Lung (tissue), 12 donors: ENCODE results near the gene STAM2. TPM values are rescaled to one million over a fixed set of nuclear protein-coding genes. Genes with fewer than 3 reads are reported as not detected.
A peak's percentile ranks its signal among the peaks of the same experiment; 100 is the strongest.

Experiments
- ATAC-seq: fragments of 200-7000 bp; cut with Tn5 transposase; one replicate; pipeline ENCODE4 v1.9.1; 2020; ENCODE audit warnings: moderate number of reproducible peaks; ENCODE audit not compliant: insufficient read depth, low FRiP score
- DNase-seq, 3 donors: peaks; one replicate each; pipeline ENCODE4 v3.0.0-alpha.2; 2013 to 2017
- H3K27ac ChIP-seq, 2 donors: one replicate each; pipeline ENCODE4 v1.5.1; 2013; ENCODE audit warnings: mild to moderate bottlenecking in 2 of 2, moderate library complexity in 2 of 2, control low read depth in 1 of 2, inconsistent platforms in 1 of 2, low read depth in 1 of 2, low read length in 1 of 2
- H3K27me3 ChIP-seq, 3 donors: one replicate each; pipeline ENCODE4 v1.5.1; 2013; ENCODE audit warnings: low read length in 2 of 3; ENCODE audit not compliant: control insufficient read depth in 3 of 3, insufficient read depth in 3 of 3
- H3K36me3 ChIP-seq, 4 donors: one replicate each; pipeline ENCODE4 v1.5.1; 2013; ENCODE audit warnings: low read length in 4 of 4, mild to moderate bottlenecking in 1 of 4, moderate library complexity in 1 of 4; ENCODE audit not compliant: control insufficient read depth in 4 of 4, insufficient read depth in 4 of 4
- H3K4me1 ChIP-seq, 5 donors: one replicate each; pipeline ENCODE4 v1.5.1; 2013; ENCODE audit warnings: low read length in 5 of 5, mild to moderate bottlenecking in 2 of 5, moderate library complexity in 1 of 5; ENCODE audit not compliant: control insufficient read depth in 5 of 5, insufficient read depth in 5 of 5
- H3K4me3 ChIP-seq: one replicate; pipeline ENCODE4 v1.5.1; 2013; ENCODE audit warnings: mild to moderate bottlenecking, control low read depth, moderate library complexity
- H3K9ac ChIP-seq, 2 donors: one replicate each; pipeline ENCODE4 v1.5.1; 2013; ENCODE audit warnings: low read length in 2 of 2, control low read depth in 1 of 2; ENCODE audit not compliant: insufficient read depth in 1 of 2
- H3K9me3 ChIP-seq, 4 donors: one replicate each; pipeline ENCODE4 v1.5.1; 2013; ENCODE audit warnings: low read length in 3 of 4, mild to moderate bottlenecking in 1 of 4, moderate library complexity in 1 of 4; ENCODE audit not compliant: control insufficient read depth in 4 of 4, insufficient read depth in 3 of 4
- CTCF ChIP-seq: IDR thresholded peaks from 2 replicates; pipeline ENCODE4 v1.5.1; 2012; ENCODE audit warnings: mild to moderate bottlenecking; ENCODE audit errors: control extremely low read depth, extremely low read depth
- WGBS, 2 donors: extraction: QIAGEN DNeasy Blood & Tissue Kit; methylation state at CpG; one replicate each; pipeline ENCODE4 v1.1.7; 2013; 5-methylcytosine and 5-hydroxymethylcytosine counted together
- polyA plus RNA-seq, 2 donors: library from polyadenylated mRNA; stranded (reverse); fragments of 200-250 nt; gene quantifications; one replicate each; pipeline ENCODE4 v1.2.1, GENCODE V29; 2013
- total RNA-seq, 2 donors: library from RNA; depleted of rRNA in 1 of 2; stranded (reverse); fragments of >200 nt in 1 of 2; gene quantifications; one replicate each; pipeline ENCODE4 v1.2.1, GENCODE V29; 2014 to 2021
- donor health status: control.
- donor health status: control.
- donor health status: Bipolar disorder and iron deficiency.
- donor health status: healthy.
- donor health status: DM: yes; HTN: yes; CAD: no.

The STAM2 gene
- total and polyA plus RNA-seq, 4 donors, result 8.0 to 62.1 (median 24.1) TPM

GRCh38 chr2:152100961-152101360 is 74.6 kb downstream of the STAM2 start:
- DNase-seq, result no peak
- Histone ChIP-seq H3K36me3 (no peaks in the 10 kb centered on the region), H3K9ac (no peak overlapping the region), H3K4me3 (no peak overlapping the region), H3K27ac (no peak overlapping the region), H3K9me3 (no peaks in the 10 kb centered on the region), H3K4me1 (peaks cover 0 to 19% (median 0%) of the 10 kb centered on the region in 5 donors), H3K27me3 (peaks cover 0 to 36% (median 24%) of the 10 kb centered on the region in 3 donors)
- no peak for ATAC-seq
- no peak for TF ChIP-seq CTCF
- WGBS, 2 donors, result 90 to 95% methylated on average over 2 of the region's 2 CpGs

GRCh38 chr2:152099367-152100050 is 76.1 kb downstream of the STAM2 start:
- ATAC-seq (no peak), DNase-seq (peak; percentile 35 to 40 (median 35))
- peak overlapping the region; percentile 66 for H3K4me3 ChIP-seq
- peaks cover 0 to 36% (median 26%) of the 10 kb centered on the region in 3 donors for H3K27me3 ChIP-seq
- no peak overlapping the region for H3K27ac ChIP-seq
- TF ChIP-seq CTCF, result no peak
- no peak overlapping the region for H3K9ac ChIP-seq
- H3K36me3 ChIP-seq, result no peaks in the 10 kb centered on the region
- 15 to 17% methylated on average over 19 of the region's 19 CpGs for WGBS, 2 donors
- H3K9me3 ChIP-seq, result no peaks in the 10 kb centered on the region
- H3K4me1 ChIP-seq, result peaks cover 0 to 19% (median 0%) of the 10 kb centered on the region in 5 donors

GRCh38 chr2:152098496-152099366 is 76.8 kb downstream of the STAM2 start, which contains the start of gene CACNB4:
Gene CACNB4 (minus strand): TSS chr2:152099044.
- Histone ChIP-seq H3K36me3 (no peaks in the 10 kb centered on the region), H3K9me3 (no peaks in the 10 kb centered on the region), H3K9ac (no peak within 1 kb of the TSS), H3K4me3 (peak within 1 kb of the TSS; percentile 66), H3K27me3 (peaks cover 0 to 36% (median 26%) of the 10 kb centered on the region in 3 donors), H3K27ac (peak within 1 kb of the TSS in 1 of 2 donors; percentile 46), H3K4me1 (peaks cover 0 to 19% (median 0%) of the 10 kb centered on the region in 5 donors)
- peak; percentile 61 for ATAC-seq
- WGBS, 2 donors, result 0 to 1% methylated on average over 42 to 73 of the region's 73 CpGs
- DNase-seq, result peak; percentile 19 to 44 (median 21)
- TF ChIP-seq CTCF, result no peak
